H1 (cell line): ENCODE measurements around the gene NLRP3. TPM values are rescaled to one million over a fixed set of nuclear protein-coding genes. Genes with fewer than 3 reads are reported as not detected.

Experiments used
- CTCF ChIA-PET: fragments of 300-600 bp; sonication (Branson Sonifier 250); formaldehyde crosslinking; loops from one replicate; lab custom pipeline; 2021; ENCODE audit not compliant: partially characterized antibody; lab: Charles Lee
- POLR2A ChIA-PET: fragments of 300-600 bp; sonication (Branson Sonifier 250); formaldehyde crosslinking; loops from one replicate; lab custom pipeline; 2021; ENCODE audit warnings: inconsistent platforms; ENCODE audit not compliant: partially characterized antibody; lab: Charles Lee
- DNase-seq, 2 experiments: peaks; one replicate each; pipeline versions ENCODE4 v3.0.0 to v3.0.0-alpha.2; 2010 to 2022; ENCODE audit warnings: low spot score in 2 of 2, low read depth in 1 of 2, mixed read lengths in 1 of 2
- FAIRE-seq: peaks from 2 replicates; lab custom pipeline; 2011; peaks lifted over from hg19 to GRCh38; lab: Jason Lieb, UNC
- H2AFZ ChIP-seq: 2 replicates; pipeline ENCODE4 v1.8.1; 2012; ENCODE audit warnings: low read length, inconsistent platforms
- H2AK5ac ChIP-seq: 2 replicates; pipeline ENCODE4 v1.6.1; 2013; ENCODE audit warnings: low read depth, low read length
- H2BK120ac ChIP-seq: replicated peaks from 2 replicates; pipeline ENCODE3; 2013; ENCODE audit warnings: low read depth, low read length, inconsistent platforms
- H2BK12ac ChIP-seq: 2 replicates; pipeline ENCODE4 v1.6.1; 2013; ENCODE audit warnings: low read depth, low read length
- H2BK15ac ChIP-seq: 2 replicates; pipeline ENCODE4 v1.6.1; 2013; ENCODE audit warnings: low read length
- H2BK20ac ChIP-seq: 2 replicates; pipeline ENCODE4 v1.6.1; 2013; ENCODE audit warnings: low read length
- H2BK5ac ChIP-seq: 2 replicates; pipeline ENCODE4 v1.6.1; 2013; ENCODE audit warnings: low read depth, low read length
- H3K14ac ChIP-seq: 2 replicates; pipeline ENCODE4 v1.6.1; 2013; ENCODE audit warnings: inconsistent platforms; ENCODE audit not compliant: insufficient read length
- H3K18ac ChIP-seq: 2 replicates; pipeline ENCODE4 v1.6.1; 2013; ENCODE audit warnings: low read length; ENCODE audit errors: extremely low read depth
- H3K23ac ChIP-seq: 2 replicates; pipeline ENCODE4 v1.6.1; 2013; ENCODE audit warnings: inconsistent platforms; ENCODE audit not compliant: insufficient read length
- H3K23me2 ChIP-seq: 2 replicates; pipeline ENCODE4 v1.6.1; 2013; ENCODE audit warnings: low read depth, low read length
- H3K27ac ChIP-seq: 2 replicates; pipeline ENCODE4 v1.6.1; 2011; ENCODE audit warnings: low read depth, low read length, inconsistent platforms
- H3K27me3 ChIP-seq, 4 experiments: replicated peaks in 1 of 4; 1 replicate in 1 of 4; 2 replicates in 3 of 4; pipeline versions ENCODE4 v1.6.1 to v1.8.1; 2011 to 2013; ENCODE audit warnings: low read length in 3 of 4, mild to moderate bottlenecking in 3 of 4, inconsistent platforms in 2 of 4, mixed read lengths in 2 of 4, moderate library complexity in 1 of 4; ENCODE audit not compliant: control insufficient read depth in 3 of 4, insufficient read depth in 3 of 4; ENCODE audit errors: extremely low read depth in 1 of 4
- H3K36me3 ChIP-seq, 4 experiments: 2 replicates each; pipeline versions ENCODE4 v1.6.1 to v1.8.1; 2011 to 2013; ENCODE audit warnings: mild to moderate bottlenecking in 4 of 4, low read length in 3 of 4, moderate library complexity in 2 of 4, control low read depth in 1 of 4, inconsistent platforms in 1 of 4; ENCODE audit not compliant: insufficient read depth in 4 of 4, control insufficient read depth in 2 of 4
- H3K4ac ChIP-seq: replicated peaks from 2 replicates; pipeline ENCODE3; 2013; ENCODE audit warnings: low read length, low read depth, mixed read lengths, inconsistent platforms; ENCODE audit not compliant: insufficient read length
- H3K4me1 ChIP-seq, 4 experiments: replicated peaks in 1 of 4; 1 replicate in 1 of 4; 2 replicates in 3 of 4; pipeline versions ENCODE4 v1.6.1 to v1.8.1; 2011 to 2013; ENCODE audit warnings: low read length in 3 of 4, inconsistent platforms in 2 of 4, mixed read lengths in 1 of 4; ENCODE audit not compliant: insufficient read depth in 4 of 4, control insufficient read depth in 3 of 4
- H3K4me2 ChIP-seq, 2 experiments: 2 replicates each; pipeline versions ENCODE4 v1.6.1 to v1.8.1; 2011 to 2013; ENCODE audit warnings: low read depth in 2 of 2, low read length in 2 of 2, control low read depth in 1 of 2, inconsistent platforms in 1 of 2, mild to moderate bottlenecking in 1 of 2; ENCODE audit not compliant: insufficient read depth in 1 of 2
- H3K4me3 ChIP-seq, 4 experiments: fragments of 200-600, 300-600 bp in 1 of 4; sonication (generic), shearing (Covaris generic), sonication (Bioruptor Twin) in 1 of 4; 2 replicates each; pipeline versions ENCODE4 v1.5.1 to v1.8.1; 2011 to 2016; ENCODE audit warnings: low read length in 4 of 4, low read depth in 3 of 4, control low read depth in 2 of 4, inconsistent platforms in 2 of 4, mild to moderate bottlenecking in 2 of 4, mixed read lengths in 1 of 4, moderate library complexity in 1 of 4; ENCODE audit not compliant: insufficient read depth in 2 of 4; ENCODE audit errors: extremely low read depth in 1 of 4
- H3K56ac ChIP-seq: replicated peaks from 2 replicates; pipeline ENCODE3; 2013; ENCODE audit warnings: low read depth, mild to moderate bottlenecking, mixed read lengths, low read length, inconsistent platforms; ENCODE audit not compliant: insufficient read length
- H3K79me1 ChIP-seq: 2 replicates; pipeline ENCODE4 v1.6.1; 2013; ENCODE audit warnings: low read depth, low read length, control low read depth
- H3K79me2 ChIP-seq, 2 experiments: 2 replicates each; pipeline versions ENCODE4 v1.6.1 to v1.8.1; 2012 to 2013; ENCODE audit warnings: low read length in 2 of 2, mild to moderate bottlenecking in 2 of 2, inconsistent platforms in 1 of 2; ENCODE audit not compliant: insufficient read depth in 2 of 2, control insufficient read depth in 1 of 2
- H3K9ac ChIP-seq, 4 experiments: replicated peaks in 1 of 4; 1 replicate in 1 of 4; 2 replicates in 3 of 4; pipeline versions ENCODE4 v1.6.1 to v1.8.1; 2011 to 2013; ENCODE audit warnings: low read depth in 3 of 4, low read length in 3 of 4, control low read depth in 2 of 4, mild to moderate bottlenecking in 2 of 4, moderate library complexity in 2 of 4, inconsistent platforms in 1 of 4; ENCODE audit errors: extremely low read depth in 1 of 4
- H3K9me3 ChIP-seq, 2 experiments: 2 replicates each; pipeline versions ENCODE4 v1.6.1 to v1.8.1; 2012 to 2013; ENCODE audit warnings: mild to moderate bottlenecking in 2 of 2, moderate library complexity in 2 of 2, control low read depth in 1 of 2, inconsistent platforms in 1 of 2, low read depth in 1 of 2, low read length in 1 of 2, mixed read lengths in 1 of 2; ENCODE audit not compliant: insufficient read depth in 2 of 2
- H4K20me1 ChIP-seq, 2 experiments: replicated peaks in 1 of 2; 2 replicates each; pipeline versions ENCODE3 to v1.8.1; 2011 to 2013; ENCODE audit warnings: inconsistent platforms in 2 of 2, low read length in 2 of 2, mild to moderate bottlenecking in 1 of 2; ENCODE audit not compliant: insufficient read depth in 2 of 2, control insufficient read depth in 1 of 2
- H4K5ac ChIP-seq: 2 replicates; pipeline ENCODE4 v1.6.1; 2013; ENCODE audit warnings: low read length, low read depth, mixed read lengths, inconsistent platforms; ENCODE audit not compliant: insufficient read length
- H4K8ac ChIP-seq: 2 replicates; pipeline ENCODE4 v1.8.0; 2013; ENCODE audit warnings: mild to moderate bottlenecking, moderate library complexity, low read length, inconsistent platforms; ENCODE audit not compliant: insufficient read depth; ENCODE audit errors: extremely low read depth
- H4K91ac ChIP-seq: replicated peaks from 2 replicates; pipeline ENCODE3; 2013; ENCODE audit warnings: low read length, mixed read lengths, inconsistent platforms; ENCODE audit not compliant: insufficient read length
- ASH2L ChIP-seq: fragments of 200-600, 300-600 bp; sonication (generic); IDR thresholded peaks from one replicate; pipeline ENCODE4 v1.7.1; 2017; ENCODE audit warnings: low read length
- BRCA1 ChIP-seq: IDR thresholded peaks from 2 replicates; pipeline ENCODE4 v1.6.1; 2012; ENCODE audit warnings: low read depth, low read length, improper control_type of control experiment
- CTBP2 ChIP-seq: IDR thresholded peaks from 2 replicates; pipeline ENCODE4 v1.7.0; 2011; ENCODE audit warnings: borderline replicate concordance, mild to moderate bottlenecking, moderate library complexity, mixed read lengths, low read length; ENCODE audit not compliant: insufficient read depth, insufficient read length
- E2F6 ChIP-seq: IDR thresholded peaks from 2 replicates; pipeline ENCODE4 v1.6.1; 2012; ENCODE audit warnings: inconsistent platforms
- EGR1 ChIP-seq: IDR thresholded peaks from 2 replicates; pipeline ENCODE4 v1.6.1; 2011; ENCODE audit warnings: low read depth, low read length, borderline replicate concordance
- FOSL1 ChIP-seq: IDR thresholded peaks from 2 replicates; pipeline ENCODE4 v1.6.1; 2011; ENCODE audit warnings: mild to moderate bottlenecking, low read depth, low read length, moderate library complexity; ENCODE audit not compliant: insufficient read depth
- GTF2F1 ChIP-seq: IDR thresholded peaks from 2 replicates; pipeline ENCODE4 v1.6.1; 2012; ENCODE audit warnings: low read depth, low read length, improper control_type of control experiment, borderline replicate concordance
- HDAC2 ChIP-seq, 2 experiments: fragments of 300-600 bp in 1 of 2; sonication (generic) in 1 of 2; IDR thresholded peaks; 2 replicates each; pipeline ENCODE4 v1.6.1; 2011 to 2012; ENCODE audit warnings: low read depth in 2 of 2, low read length in 2 of 2, mild to moderate bottlenecking in 2 of 2, moderate library complexity in 2 of 2, borderline replicate concordance in 1 of 2, inconsistent platforms in 1 of 2
- KDM5A ChIP-seq: fragments of 200-600 bp; IDR thresholded peaks from 2 replicates; pipeline ENCODE4 v1.7.1; 2012; ENCODE audit warnings: mild to moderate bottlenecking, low read length, inconsistent platforms, mixed read lengths
- MAFK ChIP-seq: IDR thresholded peaks from 2 replicates; pipeline ENCODE4 v1.6.1; 2012; ENCODE audit warnings: low read depth, mild to moderate bottlenecking, improper control_type of control experiment, low read length
- RBBP5 ChIP-seq: IDR thresholded peaks from 2 replicates; pipeline ENCODE4 v1.7.1; 2012; ENCODE audit warnings: low read depth, mild to moderate bottlenecking, inconsistent platforms, low read length, moderate library complexity, borderline replicate concordance
- RFX5 ChIP-seq: IDR thresholded peaks from 2 replicates; pipeline ENCODE4 v1.6.1; 2011; ENCODE audit warnings: low read depth, low read length, improper control_type of control experiment, borderline replicate concordance
- TAF1 ChIP-seq: IDR thresholded peaks from 2 replicates; pipeline ENCODE4 v1.6.1; 2011; ENCODE audit warnings: mild to moderate bottlenecking, low read depth, low read length
- TCF12 ChIP-seq: IDR thresholded peaks from 2 replicates; pipeline ENCODE4 v1.6.1; 2011; ENCODE audit warnings: low read depth, mild to moderate bottlenecking, low read length
- WGBS, 2 experiments: shearing (Covaris generic) in 1 of 2; methylation state at CpG; one replicate each; pipeline versions ENCODE4 v1.1.6 to v1.1.7; 2013 to 2015; ENCODE audit warnings: low lambda C conversion rate in 2 of 2, mixed read lengths in 2 of 2, inconsistent platforms in 1 of 2, low coverage in 1 of 2, missing lambda C conversion rate in 1 of 2; ENCODE audit not compliant: insufficient replicate concordance in 2 of 2, insufficient coverage in 1 of 2, insufficient read length in 1 of 2; ENCODE audit errors: extremely low coverage in 1 of 2, missing lambda C conversion rate in 1 of 2; 5-methylcytosine and 5-hydroxymethylcytosine counted together
- polyA plus RNA-seq, 7 experiments: library from polyadenylated mRNA; depleted of rRNA in 3 of 7; stranded (reverse) in 5 of 7; unstranded in 2 of 7; fragments of >200 nt in 5 of 7; fragments of 200-250 nt in 2 of 7; gene quantifications; 1 replicate in 5 of 7; 2 replicates in 1 of 7; 4 replicates in 1 of 7; pipeline versions ENCODE4 v1.2.1 to v1.2.3, GENCODE V29; 2011 to 2013; ENCODE audit warnings: missing spikeins in 2 of 7, mixed read lengths in 2 of 7
- total RNA-seq: library from RNA; stranded (reverse); fragmentation: NEBNext Ultra II Directional; extraction: Animal tissue kit (Norgen Biotek cat#: 25700); gene quantifications from 2 replicates; pipeline ENCODE4 v1.2.1, GENCODE V29; 2021

NLRP3 gene
- total and polyA plus RNA-seq, 2 of the 8 experiments (the other 6 are each of a cell fraction or from before 2014, with no cell fraction given), result 0.05 to 0.19 TPM

GRCh38 chr1:247441606-247442005 lies 25.6 kb downstream of the NLRP3 start:
- POLR2A ChIA-PET, result interaction anchor here (0.5 kb wide), 1 partner anchor 32 kb away, joined by 4 read pairs; no protein-coding TSS in a partner anchor
- no peak for FAIRE-seq
- Histone ChIP-seq H2BK120ac (no peak overlapping the region), H3K27me3 (no peaks in the 10 kb centered on the region; a peak in 1 of 7 replicates), H3K9me3 (no peaks in the 10 kb centered on the region), H3K79me2 (no peaks in the 10 kb centered on the region), H3K4me1 (no peaks in the 10 kb centered on the region), H3K56ac (no peak overlapping the region), H3K79me1 (no peaks in the 10 kb centered on the region), H2BK15ac (no peak overlapping the region), H3K14ac (no peak overlapping the region), H3K23me2 (peaks cover 2% of the 10 kb centered on the region; the same call in 1 of the 2 replicates), H3K27ac (no peak overlapping the region), H3K18ac (no peak overlapping the region), H2BK5ac (no peak overlapping the region), H3K23ac (no peak overlapping the region), H4K20me1 (no peaks in the 10 kb centered on the region), H4K5ac (no peak overlapping the region), H2AK5ac (no peak overlapping the region), H2AFZ (no peak overlapping the region), H3K36me3 (no peaks in the 10 kb centered on the region), H4K91ac (no peak overlapping the region), H4K8ac (no peak overlapping the region), H2BK12ac (no peak overlapping the region), H3K4ac (no peak overlapping the region), H2BK20ac (no peak overlapping the region), H3K9ac (no peak overlapping the region), H3K4me2 (no peak overlapping the region), H3K4me3 (no peak overlapping the region)
- CTCF ChIA-PET, result interaction anchor here (1.3 to 1.7 kb wide), 3 partner anchors 8 to 48 kb away, joined by 4 to 5 read pairs (median 4); no protein-coding TSS in a partner anchor
- TF ChIP-seq KDM5A, result no peak
- TF ChIP-seq EGR1, result no peak
- no peak for TF ChIP-seq ASH2L
- no peak for TF ChIP-seq HDAC2 (IDR thresholded peaks at IDR 0.05; ENCODE audit: borderline replicate concordance in 1 of 2, low read depth in 2 of 2, low read length in 2 of 2)
- TF ChIP-seq FOSL1, result no peak
- no peak for TF ChIP-seq RBBP5
- no peak for TF ChIP-seq MAFK
- TF ChIP-seq RFX5, result no peak
- no peak for TF ChIP-seq TAF1
- TF ChIP-seq CTBP2, result no peak
- no peak for TF ChIP-seq E2F6
- no peak for TF ChIP-seq TCF12
- TF ChIP-seq GTF2F1, result no peak
- no peak for TF ChIP-seq BRCA1
- 90% methylated on average over 5 of the region's 5 CpGs; no CpG with 5 or more reads in 1 of the 2 experiments for WGBS, 2 experiments
- no peak for DNase-seq
